Embryonic facial prominence (tissue), 1 donor: Measurements from ENCODE around the gene CASP1.

Source experiments
- DNase-seq: peaks from one replicate; pipeline ENCODE4 v3.0.0-alpha.2; 2016; ENCODE audit errors: extremely low spot score

The CASP1 gene

DNA sequence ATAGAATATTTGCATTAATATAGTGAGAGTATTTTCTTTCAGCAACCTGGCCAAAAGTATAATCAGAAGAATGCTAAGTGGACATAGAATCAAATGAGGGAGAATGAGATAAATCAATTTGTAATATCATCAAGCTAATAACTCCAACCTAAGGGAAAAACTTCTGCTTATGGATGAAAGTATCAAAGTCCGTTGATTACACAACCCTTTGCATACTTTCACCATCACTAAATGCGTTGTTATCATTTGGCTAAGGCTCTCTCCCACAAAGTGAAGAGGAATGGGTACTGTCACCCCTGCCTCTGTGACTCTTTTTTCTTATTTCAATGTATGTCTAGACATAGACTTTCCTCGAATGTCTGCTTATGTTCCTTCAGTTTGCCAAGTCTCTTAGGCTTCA lies 50.1 kb downstream of the CASP1 start:
- no peak for DNase-seq

DNA sequence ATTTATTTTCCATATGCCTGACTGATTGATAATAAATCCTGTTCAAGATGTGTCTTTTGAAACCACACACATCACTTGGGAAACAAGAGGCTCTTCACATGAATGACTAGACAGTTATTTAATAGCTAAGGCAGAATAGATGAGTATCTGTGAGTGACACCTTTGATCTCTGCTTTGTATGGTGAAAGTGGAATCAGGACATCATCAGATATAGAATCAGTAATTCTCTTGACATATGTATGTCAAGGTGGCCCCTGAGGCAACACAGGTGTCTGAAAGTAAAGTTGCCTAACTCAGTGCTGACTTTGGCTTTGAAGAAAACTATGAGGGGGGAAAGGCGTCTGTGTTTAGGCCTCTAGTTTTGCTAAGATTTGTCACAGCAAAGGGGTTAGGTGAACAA lies 55.1 kb downstream of the CASP1 start:
- DNase-seq = no peak
